Common myeloid progenitor, CD34-positive (primary cell): Measurements from ENCODE around the gene ATG9A.

ENCODE experiments used
- CTCF ChIA-PET: fragments of 350-600 bp; sonication (Branson Sonifier 250); formaldehyde crosslinking; loops from one replicate; lab custom pipeline; 2021; ENCODE audit warnings: antibody characterized with exemption; lab: Charles Lee
- POLR2A ChIA-PET: fragments of 350-600 bp; sonication (Branson Sonifier 250); formaldehyde crosslinking; loops from one replicate; lab custom pipeline; 2021; ENCODE audit warnings: antibody characterized with exemption; lab: Charles Lee
- DNase-seq, 3 donors: peaks; one replicate each; pipeline versions ENCODE4 v3.0.0 to v3.0.0-alpha.2; 2013
- H3K27ac ChIP-seq, 2 experiments: 1 replicate in 1 of 2; 2 replicates in 1 of 2; pipeline ENCODE4 v1.7.0; 2013; ENCODE audit warnings: inconsistent platforms in 2 of 2, low read length in 2 of 2, mild to moderate bottlenecking in 2 of 2, low read depth in 1 of 2, moderate library complexity in 1 of 2; ENCODE audit not compliant: severe bottlenecking in 2 of 2, insufficient read depth in 1 of 2, poor library complexity in 1 of 2
- H3K27me3 ChIP-seq, 5 experiments: replicated peaks in 2 of 5; 1 replicate in 3 of 5; 2 replicates in 2 of 5; pipeline versions ENCODE4 v1.6.1 to v1.7.0; 2013; ENCODE audit warnings: low read length in 4 of 5, mild to moderate bottlenecking in 2 of 5, moderate library complexity in 2 of 5, inconsistent platforms in 1 of 5; ENCODE audit not compliant: insufficient read depth in 5 of 5, control insufficient read depth in 4 of 5
- H3K36me3 ChIP-seq, 4 experiments: 1 replicate in 2 of 4; 2 replicates in 2 of 4; pipeline versions ENCODE4 v1.6.1 to v1.7.0; 2013; ENCODE audit warnings: low read length in 3 of 4, control low read depth in 1 of 4, mild to moderate bottlenecking in 1 of 4; ENCODE audit not compliant: control insufficient read depth in 4 of 4, insufficient read depth in 4 of 4
- H3K4me1 ChIP-seq, 4 experiments: 1 replicate in 3 of 4; 2 replicates in 1 of 4; pipeline versions ENCODE4 v1.6.1 to v1.7.1; 2013; ENCODE audit warnings: low read length in 3 of 4, mild to moderate bottlenecking in 3 of 4, control low read depth in 1 of 4, inconsistent platforms in 1 of 4, moderate library complexity in 1 of 4; ENCODE audit not compliant: control insufficient read depth in 4 of 4, insufficient read depth in 4 of 4; ENCODE audit errors: control extremely low read depth in 1 of 4
- H3K4me3 ChIP-seq, 7 experiments: 1 replicate in 4 of 7; 2 replicates in 3 of 7; pipeline versions ENCODE4 v1.5.1 to v1.7.0; 2013; ENCODE audit warnings: mild to moderate bottlenecking in 7 of 7, low read length in 6 of 7, moderate library complexity in 6 of 7, inconsistent platforms in 2 of 7, low read depth in 2 of 7, control low read depth in 1 of 7; ENCODE audit not compliant: insufficient read depth in 4 of 7, control insufficient read depth in 1 of 7; ENCODE audit errors: extremely low read depth in 1 of 7
- H3K9me3 ChIP-seq, 5 experiments: 1 replicate in 4 of 5; 2 replicates in 1 of 5; pipeline versions ENCODE4 v1.6.1 to v1.7.1; 2013; ENCODE audit warnings: low read length in 4 of 5, mild to moderate bottlenecking in 2 of 5, inconsistent platforms in 1 of 5, low read depth in 1 of 5, moderate library complexity in 1 of 5; ENCODE audit not compliant: control insufficient read depth in 4 of 5, insufficient read depth in 2 of 5; ENCODE audit errors: control extremely low read depth in 1 of 5
- WGBS: methylation state at CpG from one replicate; pipeline ENCODE4 v1.1.5; 2013; ENCODE audit not compliant: insufficient coverage; 5-methylcytosine and 5-hydroxymethylcytosine counted together

Gene ATG9A

GRCh38 chr2:219214141-219214540, 15.3 kb downstream of the ATG9A start:
- H3K27me3 ChIP-seq = no peaks in the 10 kb centered on the region
- no peak for DNase-seq
- WGBS = 97% methylated on average over 9 of the region's 15 CpGs
- peaks cover 2 to 10% (median 10%) of the 10 kb centered on the region in 4 experiments for H3K36me3 ChIP-seq
- no peak overlapping the region for H3K4me3 ChIP-seq
- no peak overlapping the region for H3K27ac ChIP-seq
- peaks cover 8 to 50% (median 48%) of the 10 kb centered on the region in 4 experiments for H3K4me1 ChIP-seq
- H3K9me3 ChIP-seq = no peaks in the 10 kb centered on the region
- ChIA-PET POLR2A (no interaction called here), CTCF (interaction anchor here (1.0 to 17.2 kb wide), 8 partner anchors 10 to 81 kb away, joined by 3 to 238 read pairs (median 22); partner anchors contain the start of genes ANKZF1, ATG9A, CNPPD1 and NHEJ1)

- H3K27me3 ChIP-seq = no peaks in the 10 kb centered on the region
- ChIA-PET CTCF (interaction anchor here (0.9 to 17.2 kb wide), 9 partner anchors 15 to 86 kb away, joined by 3 to 238 read pairs (median 28); partner anchors contain the start of genes ANKZF1, ATG9A, CNPPD1 and GLB1L), POLR2A (no interaction called here)
- no peak overlapping the region for H3K4me3 ChIP-seq
- peaks cover 2 to 14% (median 10%) of the 10 kb centered on the region in 4 experiments for H3K36me3 ChIP-seq
- no peak for DNase-seq
- no peaks in the 10 kb centered on the region for H3K9me3 ChIP-seq
- H3K27ac ChIP-seq = no peak overlapping the region
- 98% methylated on average over 10 of the region's 10 CpGs for WGBS
- H3K4me1 ChIP-seq = peaks cover 12 to 50% (median 48%) of the 10 kb centered on the region in 4 experiments
These were observed 15.9 kb downstream of the ATG9A start for GRCh38 chr2:219213486-219214071.

- Histone ChIP-seq H3K4me1 (peaks cover 18 to 50% (median 48%) of the 10 kb centered on the region in 4 experiments), H3K27ac (no peak overlapping the region), H3K4me3 (no peak overlapping the region), H3K9me3 (no peaks in the 10 kb centered on the region), H3K27me3 (no peaks in the 10 kb centered on the region), H3K36me3 (peaks cover 2 to 20% (median 12%) of the 10 kb centered on the region in 4 experiments)
- 95% methylated on average over 8 of the region's 8 CpGs for WGBS
- POLR2A ChIA-PET = no interaction called here
- DNase-seq = no peak
- CTCF ChIA-PET = interaction anchor here (0.9 to 17.2 kb wide), 11 partner anchors 15 to 141 kb away, joined by 3 to 238 read pairs (median 15); partner anchors contain the start of genes ANKZF1, ATG9A, CNPPD1 and GLB1L
These were observed 16.4 kb downstream of the ATG9A start for GRCh38 chr2:219213026-219213415.

- peaks cover 23 to 49% (median 49%) of the 10 kb centered on the region in 4 experiments for H3K4me1 ChIP-seq
These were observed 18.5 kb downstream of the ATG9A start for GRCh38 chr2:219210886-219211362.

GRCh38 chr2:219210196-219210885, 19.1 kb downstream of the ATG9A start:
- Histone ChIP-seq H3K27ac (peak overlapping the region in 1 of 2 experiments; percentile 69), H3K36me3 (peaks cover 2 to 25% (median 14%) of the 10 kb centered on the region in 4 experiments), H3K4me3 (peak overlapping the region in 2 of 7 experiments; percentile 5 to 16), H3K27me3 (no peaks in the 10 kb centered on the region), H3K4me1 (peaks cover 23 to 52% (median 51%) of the 10 kb centered on the region in 4 experiments), H3K9me3 (no peaks in the 10 kb centered on the region)
- ChIA-PET POLR2A (interaction anchor here (0.6 kb wide), 1 partner anchor 39 kb away, joined by 3 read pairs; no protein-coding TSS in a partner anchor), CTCF (interaction anchor here (1.5 to 17.2 kb wide), 6 partner anchors 8 to 56 kb away, joined by 4 to 238 read pairs (median 56); partner anchors contain the start of genes ABCB6, CNPPD1, NHEJ1 and SLC23A3)
- DNase-seq = no peak
- 95% methylated on average over 22 of the region's 24 CpGs for WGBS

More at GRCh38 chr2:219210886-219211362, 18.5 kb downstream of the ATG9A start:
- DNase-seq = no peak
- Histone ChIP-seq H3K36me3 (peaks cover 2 to 25% (median 14%) of the 10 kb centered on the region in 4 experiments), H3K27me3 (no peaks in the 10 kb centered on the region), H3K9me3 (no peaks in the 10 kb centered on the region), H3K27ac (no peak overlapping the region), H3K4me3 (peak overlapping the region in 1 of 7 experiments; percentile 16)
- POLR2A ChIA-PET = no interaction called here
- 100% methylated on average over 6 of the region's 9 CpGs for WGBS
- CTCF ChIA-PET = interaction anchor here (0.8 to 17.2 kb wide), 11 partner anchors 8 to 85 kb away, joined by 3 to 238 read pairs (median 5); partner anchors contain the start of genes CNPPD1, NHEJ1, SLC23A3 and TUBA4B

GRCh38 chr2:219209236-219210195, 19.9 kb downstream of the ATG9A start:
- POLR2A ChIA-PET = interaction anchor here (0.6 kb wide), 1 partner anchor 38 kb away, joined by 3 read pairs; no protein-coding TSS in a partner anchor

More at GRCh38 chr2:219209236-219210195, 19.9 kb downstream of the ATG9A start:
- peak overlapping the region in 3 of 7 experiments; percentile 31 to 53 (median 32) for H3K4me3 ChIP-seq
- H3K27me3 ChIP-seq = no peaks in the 10 kb centered on the region
- peak; percentile 28 to 64 (median 43) for DNase-seq
- peaks cover 2 to 25% (median 14%) of the 10 kb centered on the region in 4 experiments for H3K36me3 ChIP-seq
- peak overlapping the region; percentile 62 to 69 for H3K27ac ChIP-seq
- no peaks in the 10 kb centered on the region for H3K9me3 ChIP-seq
- WGBS = 8% methylated on average over 8 of the region's 18 CpGs
- H3K4me1 ChIP-seq = peaks cover 23 to 52% (median 51%) of the 10 kb centered on the region in 4 experiments
- CTCF ChIA-PET = interaction anchor here (0.8 to 17.2 kb wide), 7 partner anchors 8 to 51 kb away, joined by 3 to 238 read pairs (median 12); partner anchors contain the start of genes ABCB6, CNPPD1, NHEJ1 and SLC23A3
